ENCODE results near the gene MOGAT3. TPM values are rescaled to one million over a fixed set of nuclear protein-coding genes. Genes with fewer than 3 reads are reported as not detected.

The MOGAT3 gene
- total and polyA plus RNA-seq, 4 donors = not detected

DNA sequence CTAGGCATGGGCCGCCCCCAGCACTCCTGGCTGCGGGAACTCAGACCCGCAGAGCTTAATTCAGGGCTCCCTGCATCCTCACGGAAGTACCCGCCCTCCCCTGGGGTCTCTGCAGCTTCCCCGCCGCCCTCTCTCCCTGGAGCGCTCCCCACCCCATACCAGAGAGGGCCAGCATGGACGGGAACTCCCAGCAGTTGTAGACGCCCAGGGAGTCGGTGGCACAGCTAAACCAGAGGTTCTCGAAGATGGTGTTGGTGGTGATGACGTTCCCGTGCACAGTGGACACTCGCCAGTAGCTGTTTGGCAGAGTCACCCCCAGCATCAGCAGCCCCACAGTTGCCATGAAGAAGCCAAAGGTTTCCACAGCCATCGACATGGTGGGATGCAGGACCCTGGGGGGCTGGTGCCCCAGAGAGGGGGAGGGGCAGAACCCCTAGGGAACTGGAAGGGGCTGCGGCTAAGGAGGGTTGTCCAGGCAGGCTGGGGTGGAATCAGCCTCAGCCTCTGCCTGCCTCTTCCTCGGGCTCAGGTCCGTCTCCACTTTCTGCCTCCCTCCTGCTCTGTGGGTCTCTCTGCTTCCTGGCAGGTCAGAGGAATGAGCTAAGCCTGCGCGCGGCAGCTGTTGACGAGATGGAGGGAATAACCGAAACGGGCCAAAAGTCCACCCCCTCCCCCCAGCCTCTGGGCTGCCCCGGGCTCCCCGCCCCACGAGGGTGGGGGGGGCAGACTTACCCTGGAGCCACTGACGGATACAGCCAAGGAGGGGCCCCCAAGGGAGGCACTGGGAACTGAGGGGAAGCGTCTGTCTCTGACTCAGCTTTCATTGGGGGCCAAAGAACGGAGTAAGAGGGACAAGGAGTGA is 36.6 kb upstream of the MOGAT3 start, which contains the start of gene CLDN15:
Gene CLDN15, minus strand, starts transcription at position 597 of the 862 bp plus-strand sequence. Its CDS starts 221 bp downstream, at position 376.
- no peaks in the 10 kb centered on the region for H3K27me3 ChIP-seq (ENCODE audit: control insufficient read depth in 3 of 3, insufficient read depth in 3 of 3, low read length in 2 of 3)
- peak within 1 kb of the TSS; percentile 61 to 82 for H3K27ac ChIP-seq (ENCODE audit: low read depth in 1 of 2, low read length in 1 of 2)
- H3K9ac ChIP-seq (ENCODE audit: insufficient read depth in 1 of 2, low read length in 2 of 2) = no peak within 1 kb of the TSS
- no peak within 1 kb of the TSS for H3K4me3 ChIP-seq
- H3K9me3 ChIP-seq (ENCODE audit: control insufficient read depth in 4 of 4, insufficient read depth in 3 of 4, low read length in 3 of 4) = no peaks in the 10 kb centered on the region
- ATAC-seq (ENCODE audit: insufficient read depth, low FRiP score) (no peak), DNase-seq (peak in 2 of 3 donors; percentile 60 to 68)
- peaks cover 0 to 18% (median 8%) of the 10 kb centered on the region in 5 donors for H3K4me1 ChIP-seq (ENCODE audit: control insufficient read depth in 5 of 5, insufficient read depth in 5 of 5, low read length in 5 of 5)
- peaks cover 0 to 31% (median 10%) of the 10 kb centered on the region in 4 donors for H3K36me3 ChIP-seq (ENCODE audit: control insufficient read depth in 4 of 4, insufficient read depth in 4 of 4, low read length in 4 of 4)
- TF ChIP-seq, protein P1, sequence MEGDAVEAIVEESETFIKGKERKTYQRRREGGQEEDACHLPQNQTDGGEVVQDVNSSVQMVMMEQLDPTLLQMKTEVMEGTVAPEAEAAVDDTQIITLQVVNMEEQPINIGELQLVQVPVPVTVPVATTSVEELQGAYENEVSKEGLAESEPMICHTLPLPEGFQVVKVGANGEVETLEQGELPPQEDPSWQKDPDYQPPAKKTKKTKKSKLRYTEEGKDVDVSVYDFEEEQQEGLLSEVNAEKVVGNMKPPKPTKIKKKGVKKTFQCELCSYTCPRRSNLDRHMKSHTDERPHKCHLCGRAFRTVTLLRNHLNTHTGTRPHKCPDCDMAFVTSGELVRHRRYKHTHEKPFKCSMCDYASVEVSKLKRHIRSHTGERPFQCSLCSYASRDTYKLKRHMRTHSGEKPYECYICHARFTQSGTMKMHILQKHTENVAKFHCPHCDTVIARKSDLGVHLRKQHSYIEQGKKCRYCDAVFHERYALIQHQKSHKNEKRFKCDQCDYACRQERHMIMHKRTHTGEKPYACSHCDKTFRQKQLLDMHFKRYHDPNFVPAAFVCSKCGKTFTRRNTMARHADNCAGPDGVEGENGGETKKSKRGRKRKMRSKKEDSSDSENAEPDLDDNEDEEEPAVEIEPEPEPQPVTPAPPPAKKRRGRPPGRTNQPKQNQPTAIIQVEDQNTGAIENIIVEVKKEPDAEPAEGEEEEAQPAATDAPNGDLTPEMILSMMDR (IDR thresholded peaks at IDR 0.05; ENCODE audit: control extremely low read depth, extremely low read depth) = no peak
- 31 to 53% methylated on average over 30 to 31 of the region's 31 CpGs for WGBS, 2 donors

DNA sequence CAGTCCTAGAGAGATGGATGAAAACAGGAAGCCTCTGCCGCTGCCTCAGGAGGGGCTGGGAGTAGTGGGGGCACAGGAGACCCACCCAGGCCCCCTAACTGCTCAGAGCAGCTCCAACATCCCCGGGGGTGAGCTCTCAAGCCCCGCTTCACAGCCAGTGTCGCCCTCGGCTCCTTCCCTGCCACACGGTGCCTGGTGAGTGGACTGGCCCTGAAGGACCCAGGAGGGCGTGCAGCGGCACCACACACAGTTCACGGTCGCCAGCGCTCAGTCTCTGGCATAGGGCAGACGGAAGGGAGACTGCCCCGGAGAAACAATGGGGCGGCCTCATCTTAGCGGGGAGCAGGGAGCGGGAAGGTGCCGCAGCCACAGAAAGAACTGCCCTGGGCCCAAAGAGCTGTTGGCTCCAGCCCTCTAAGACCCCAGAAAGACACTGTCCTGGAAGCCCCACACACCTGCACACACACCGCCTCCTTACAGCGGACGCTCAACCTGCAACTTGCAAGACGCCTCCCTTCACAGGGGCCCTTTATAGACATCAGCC is 35.5 kb upstream of the MOGAT3 start:
- DNase-seq (no peak), ATAC-seq (ENCODE audit: insufficient read depth, low FRiP score) (no peak)
- Histone ChIP-seq H3K9ac (ENCODE audit: insufficient read depth in 1 of 2, low read length in 2 of 2) (no peak overlapping the region), H3K27ac (ENCODE audit: low read depth in 1 of 2, low read length in 1 of 2) (no peak overlapping the region), H3K27me3 (ENCODE audit: control insufficient read depth in 3 of 3, insufficient read depth in 3 of 3, low read length in 2 of 3) (no peaks in the 10 kb centered on the region), H3K4me3 (no peak overlapping the region), H3K36me3 (ENCODE audit: control insufficient read depth in 4 of 4, insufficient read depth in 4 of 4, low read length in 4 of 4) (peaks cover 0 to 31% (median 8%) of the 10 kb centered on the region in 4 donors), H3K4me1 (ENCODE audit: control insufficient read depth in 5 of 5, insufficient read depth in 5 of 5, low read length in 5 of 5) (peaks cover 0 to 22% (median 13%) of the 10 kb centered on the region in 5 donors), H3K9me3 (ENCODE audit: control insufficient read depth in 4 of 4, insufficient read depth in 3 of 4, low read length in 3 of 4) (no peaks in the 10 kb centered on the region)
- TF ChIP-seq, protein P1 (IDR thresholded peaks at IDR 0.05; ENCODE audit: control extremely low read depth, extremely low read depth) = no peak
- 46 to 76% methylated on average over 21 of the region's 21 CpGs for WGBS, 2 donors

DNA sequence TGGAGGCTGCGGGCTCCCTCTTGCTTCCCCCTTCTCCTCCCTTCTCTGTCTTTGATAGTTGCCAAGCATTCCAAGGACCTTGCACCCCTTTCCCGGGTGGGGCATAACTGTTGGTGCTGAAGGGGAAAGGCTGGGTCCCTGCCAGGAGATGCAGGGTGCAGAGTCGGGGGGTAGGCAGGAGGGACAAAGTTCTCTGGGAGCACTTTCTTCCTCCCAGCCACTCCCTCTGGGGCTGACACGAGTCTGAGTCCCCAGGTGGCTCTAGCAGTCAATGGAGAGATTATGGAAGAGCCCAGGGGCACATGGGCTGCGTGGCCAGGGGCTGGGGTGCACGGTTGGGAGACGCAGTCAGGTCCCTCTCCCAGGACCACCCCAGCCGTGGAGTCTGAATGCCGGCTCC is 34.7 kb upstream of the MOGAT3 start:
- H3K36me3 ChIP-seq (ENCODE audit: control insufficient read depth in 4 of 4, insufficient read depth in 4 of 4, low read length in 4 of 4) = peaks cover 0 to 31% (median 8%) of the 10 kb centered on the region in 4 donors
- ATAC-seq (ENCODE audit: insufficient read depth, low FRiP score) = no peak
- TF ChIP-seq, protein P1 (IDR thresholded peaks at IDR 0.05; ENCODE audit: control extremely low read depth, extremely low read depth) = no peak
- H3K9ac ChIP-seq (ENCODE audit: insufficient read depth in 1 of 2, low read length in 2 of 2) = no peak overlapping the region
- H3K9me3 ChIP-seq (ENCODE audit: control insufficient read depth in 4 of 4, insufficient read depth in 3 of 4, low read length in 3 of 4) = no peaks in the 10 kb centered on the region
- H3K4me3 ChIP-seq = no peak overlapping the region
- no peak overlapping the region for H3K27ac ChIP-seq (ENCODE audit: low read depth in 1 of 2, low read length in 1 of 2)
- no peak for DNase-seq
- peaks cover 0 to 20% (median 13%) of the 10 kb centered on the region in 5 donors for H3K4me1 ChIP-seq (ENCODE audit: control insufficient read depth in 5 of 5, insufficient read depth in 5 of 5, low read length in 5 of 5)
- WGBS, 2 donors = 69 to 79% methylated on average over 8 to 9 of the region's 9 CpGs
- H3K27me3 ChIP-seq (ENCODE audit: control insufficient read depth in 3 of 3, insufficient read depth in 3 of 3, low read length in 2 of 3) = no peaks in the 10 kb centered on the region

Data from lung (tissue), 12 donors.